GM19372 (cell line): Measurements from ENCODE around the gene TMTC2.

Experiments used
- ATAC-seq: cut with Tn5 transposase; IDR thresholded peaks from one replicate; pipeline ENCODE4 v1.9.1; 2021; ENCODE audit warnings: mild to moderate bottlenecking, low read depth, moderate library complexity; ENCODE audit not compliant: unreplicated experiment

Gene TMTC2

DNA sequence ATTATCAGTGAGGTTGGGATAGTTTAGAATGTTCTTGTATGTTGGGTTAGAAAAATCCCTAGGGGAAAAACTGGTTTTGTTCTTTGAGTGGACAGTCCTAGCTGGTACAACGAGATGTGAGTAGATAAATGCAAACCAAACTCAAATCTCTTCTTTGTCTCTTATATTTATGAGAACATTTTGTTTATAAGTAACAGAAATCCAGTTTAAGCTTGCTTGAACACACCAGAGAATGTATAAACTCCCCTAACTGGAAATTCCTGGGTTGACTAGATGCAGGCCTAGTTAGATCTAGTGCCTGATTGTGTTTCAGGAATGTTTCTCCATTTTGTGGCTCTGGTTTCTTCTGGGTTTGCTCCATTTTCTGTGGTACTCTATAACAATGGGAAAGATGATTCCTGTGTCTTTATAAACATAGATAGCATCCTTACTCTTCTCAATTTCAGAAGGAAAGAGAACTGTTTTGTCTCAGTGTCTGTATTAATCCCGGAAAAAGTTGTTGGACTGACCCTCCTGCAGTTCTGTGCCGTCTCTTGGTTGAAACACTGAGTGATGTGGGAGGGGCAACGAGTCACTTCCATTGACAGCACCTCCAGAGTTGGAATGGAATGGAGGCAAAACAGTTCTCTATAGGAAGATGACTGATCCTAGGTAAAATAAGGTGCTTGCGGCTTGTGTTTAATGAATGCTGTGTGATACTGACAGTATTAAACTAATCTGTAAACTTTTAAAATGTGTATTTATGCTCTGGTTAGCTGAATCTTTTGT is 244.8 kb downstream of the TMTC2 start:
- ATAC-seq: no peak

DNA sequence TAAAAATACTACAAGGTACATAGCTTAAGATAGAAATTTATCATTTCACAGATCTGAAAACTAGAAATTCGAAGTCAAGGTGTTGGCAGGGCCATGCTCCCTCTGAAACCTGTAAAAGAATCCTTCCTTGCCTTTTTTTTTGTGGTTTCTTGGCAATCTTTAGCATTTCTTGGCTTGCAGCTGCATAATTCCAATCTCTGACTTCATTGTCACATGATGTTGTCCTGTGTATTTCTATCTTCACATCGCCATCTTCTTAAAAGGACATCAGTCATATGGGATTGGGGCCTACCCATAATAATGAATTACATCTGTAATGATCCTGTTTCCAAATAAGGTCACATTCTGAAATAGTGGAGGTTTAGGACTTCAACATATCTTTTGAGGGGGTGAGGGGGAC is 250.4 kb downstream of the TMTC2 start:
- ATAC-seq: no peak

DNA sequence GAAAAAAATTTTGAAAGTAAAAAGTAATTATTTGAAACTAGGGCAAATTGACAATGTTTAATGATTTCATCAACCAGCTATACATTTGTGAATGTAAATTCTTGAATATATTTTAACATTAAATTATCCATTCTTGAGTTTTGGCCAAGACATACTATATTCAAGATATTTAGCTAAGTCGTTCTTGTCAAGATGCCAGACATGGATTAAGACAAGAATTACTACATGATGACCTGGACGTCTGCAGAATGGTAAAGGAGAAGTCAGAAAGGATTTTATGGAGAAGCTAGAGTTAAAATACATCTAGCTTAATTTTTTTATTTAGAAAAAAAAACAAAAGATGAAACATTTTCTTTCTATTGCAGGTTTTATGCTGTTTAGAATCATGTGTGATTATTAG is 255.8 kb downstream of the TMTC2 start:
- no peak for ATAC-seq

DNA sequence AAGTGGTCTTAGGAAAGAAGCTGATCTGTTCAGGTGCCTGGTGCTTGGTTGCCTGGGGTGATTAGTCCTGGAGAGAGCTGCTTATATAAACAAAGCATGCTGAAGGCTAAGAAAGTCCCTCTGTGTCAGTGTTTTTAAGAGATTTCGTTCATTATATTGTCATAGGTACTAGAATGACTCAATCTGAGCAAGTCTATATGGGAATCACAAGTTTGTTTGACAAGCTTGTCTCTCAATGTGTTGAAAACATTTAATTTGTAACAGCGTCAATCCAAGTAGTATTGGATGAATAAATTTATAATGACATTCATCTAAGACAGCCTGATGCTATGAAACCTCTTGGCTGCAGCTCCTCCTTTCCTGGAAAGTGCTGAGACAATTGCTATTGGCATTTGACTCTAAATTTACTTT is 256.3 kb downstream of the TMTC2 start:
- ATAC-seq: no peak

DNA sequence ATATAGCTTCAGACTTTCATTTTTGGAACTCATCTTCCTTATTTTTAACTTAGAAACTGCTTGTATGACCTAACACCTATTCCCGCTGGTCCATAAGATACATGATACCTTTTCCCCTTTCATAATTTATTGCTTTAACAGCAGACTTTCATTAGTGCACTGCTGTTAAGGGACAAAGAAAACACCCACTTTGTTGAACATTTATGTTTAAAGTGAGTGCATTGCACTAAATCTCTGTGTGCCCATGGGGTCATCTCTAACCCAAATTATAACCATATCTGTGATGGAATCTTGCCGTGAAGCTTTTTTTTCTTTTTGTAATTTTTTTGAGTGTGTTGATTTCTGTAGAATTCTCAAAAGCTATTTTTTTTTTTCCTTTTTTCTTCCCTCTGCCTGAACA is 261.8 kb downstream of the TMTC2 start:
- ATAC-seq: no peak

DNA sequence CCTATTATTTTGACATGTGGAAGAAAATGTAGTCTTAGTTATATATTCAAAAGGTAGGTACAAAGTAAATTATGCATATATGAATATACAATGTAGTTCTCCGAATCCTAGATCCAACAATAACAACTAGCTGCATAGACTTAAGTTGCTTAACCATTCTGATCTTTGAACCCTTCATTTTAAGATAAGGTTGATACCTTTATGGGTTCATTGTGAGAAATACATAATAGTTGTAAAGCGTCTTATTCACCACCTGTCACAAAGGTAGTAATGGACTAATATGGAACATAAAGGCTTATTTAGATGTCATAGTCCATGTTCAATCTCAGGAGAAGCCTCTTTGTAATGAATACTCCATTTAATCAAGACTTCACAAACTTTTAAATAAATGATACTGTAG is 263.6 kb downstream of the TMTC2 start:
- no peak for ATAC-seq

DNA sequence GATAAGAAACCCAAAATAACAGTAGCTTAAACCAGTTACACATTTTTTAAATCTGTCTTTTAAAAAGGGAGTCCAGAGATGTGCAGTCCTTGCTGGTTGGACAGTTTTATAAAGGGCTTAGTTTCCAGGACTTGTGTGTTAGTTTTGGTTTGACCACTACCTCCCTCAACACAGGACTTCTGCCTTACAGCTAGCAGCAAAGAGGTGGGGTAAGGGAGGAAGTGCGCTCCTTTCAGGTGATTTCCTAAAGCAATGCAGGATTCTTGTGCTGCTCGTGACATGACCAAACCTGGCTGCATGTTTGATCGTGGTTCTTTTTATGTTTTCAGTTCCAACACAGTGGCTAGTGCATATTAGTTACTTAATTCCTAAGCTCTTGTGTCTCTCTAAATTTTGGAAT is 266.2 kb downstream of the TMTC2 start:
- ATAC-seq: peak; percentile 92

DNA sequence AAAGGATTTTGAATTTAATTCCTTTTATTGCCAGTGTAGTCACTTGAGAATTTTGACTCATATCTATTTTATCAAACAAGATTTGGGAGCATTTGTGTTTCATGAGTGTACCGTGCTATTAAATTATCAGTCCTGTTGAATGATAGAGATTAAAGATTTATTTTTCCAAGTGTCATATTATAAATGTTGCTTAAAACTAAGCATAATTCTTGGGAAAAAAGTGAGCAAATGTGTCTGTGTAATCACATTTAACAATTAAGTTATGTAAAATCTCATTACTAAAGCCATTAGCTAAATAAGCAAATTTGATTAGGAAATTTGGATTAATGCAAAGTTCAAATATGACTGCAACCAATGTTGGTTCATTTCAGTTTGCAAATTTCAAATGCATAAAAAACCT is 266.7 kb downstream of the TMTC2 start:
- ATAC-seq: no peak

DNA sequence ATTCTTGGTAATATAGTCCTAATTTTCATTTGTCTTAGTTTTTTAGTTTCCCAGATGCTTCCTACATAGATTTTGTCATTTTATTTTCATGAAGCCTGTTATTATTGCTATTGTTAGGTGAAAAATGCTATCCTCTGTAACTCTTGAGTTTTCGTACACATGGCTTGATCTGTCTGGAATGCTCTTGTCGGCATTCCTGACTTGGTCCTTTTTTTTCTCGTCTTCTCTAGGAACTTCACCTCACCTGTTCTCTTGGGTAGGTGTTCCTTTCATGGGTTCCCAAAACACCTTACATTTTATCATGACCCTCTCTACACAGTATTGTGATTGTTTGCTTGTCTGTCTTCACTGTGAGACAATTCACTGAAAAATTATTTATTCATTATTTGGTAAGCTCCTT is 267.4 kb downstream of the TMTC2 start:
- no peak for ATAC-seq

DNA sequence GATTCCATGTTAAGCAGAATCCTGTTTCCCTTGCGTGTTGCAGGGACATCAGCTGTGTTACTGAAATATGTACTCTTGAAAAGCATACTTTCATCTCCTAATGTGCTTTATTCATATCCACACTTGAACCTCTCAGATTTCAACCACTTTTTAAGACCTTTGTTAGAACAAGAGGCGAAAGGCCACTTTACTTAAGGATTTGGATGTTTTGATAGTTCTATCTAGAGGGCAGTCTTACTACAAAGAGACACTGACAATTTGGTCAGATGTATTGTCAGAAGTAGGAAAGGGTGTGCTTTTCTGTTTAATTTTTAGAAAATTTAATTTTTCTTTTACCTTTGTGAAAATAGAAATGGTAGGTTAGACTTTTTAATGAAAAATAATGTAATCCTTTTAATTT is 267.9 kb downstream of the TMTC2 start:
- ATAC-seq: no peak

DNA sequence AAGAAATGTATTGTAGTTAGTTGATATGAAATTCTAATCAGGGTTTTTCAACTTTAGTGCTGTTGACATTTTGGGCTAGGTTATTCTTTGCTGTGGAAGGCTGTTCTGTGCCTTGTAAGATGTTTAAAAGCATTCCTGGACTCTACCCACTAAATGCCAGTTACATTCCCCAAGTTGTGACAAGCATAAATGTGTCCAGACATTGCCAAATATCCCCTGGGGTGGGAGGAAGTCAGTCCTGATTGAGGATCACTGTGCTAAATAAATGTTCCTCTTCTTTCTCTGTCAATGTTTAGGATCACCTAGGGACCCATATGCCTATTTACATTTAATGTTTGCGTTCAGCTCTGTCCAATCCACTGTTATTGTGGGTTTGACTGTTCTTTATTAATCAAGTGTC is 268.3 kb downstream of the TMTC2 start:
- ATAC-seq: no peak

DNA sequence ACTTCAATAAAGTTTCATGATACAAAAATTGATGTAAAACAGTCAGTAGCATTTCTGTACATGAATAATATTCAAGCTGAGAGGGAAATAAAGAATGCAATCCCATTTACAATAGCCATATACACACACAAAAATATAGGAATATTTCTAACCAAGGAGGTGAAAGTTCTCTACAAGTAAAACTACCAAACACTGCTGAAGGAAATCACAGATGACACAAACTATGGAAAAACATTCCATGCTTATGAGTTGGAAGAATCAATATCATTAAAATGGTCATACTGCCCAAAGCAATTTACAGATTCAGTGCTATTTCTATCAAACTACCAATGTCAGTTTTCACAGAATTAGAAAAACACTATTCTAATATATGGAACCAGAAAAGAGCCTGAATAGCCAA is 272.3 kb downstream of the TMTC2 start:
- no peak for ATAC-seq

DNA sequence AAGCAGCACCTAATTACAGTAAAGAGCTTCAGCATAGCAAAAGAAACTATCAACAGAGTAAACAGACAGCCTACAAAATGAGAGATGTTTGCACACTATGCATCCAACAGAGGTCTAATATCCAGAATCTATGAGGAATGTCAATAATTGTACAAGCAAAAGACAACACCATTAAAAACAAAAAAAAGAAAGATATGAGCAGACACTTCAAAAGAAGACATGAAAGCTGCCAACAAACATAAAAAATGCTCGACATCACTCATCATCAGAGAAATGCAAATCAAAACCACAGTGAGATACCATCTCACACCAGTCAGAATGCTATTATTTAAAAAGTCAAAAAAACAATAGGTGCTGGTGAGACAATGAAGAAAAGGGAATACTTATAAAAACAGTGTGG is 273.1 kb downstream of the TMTC2 start:
- no peak for ATAC-seq

DNA sequence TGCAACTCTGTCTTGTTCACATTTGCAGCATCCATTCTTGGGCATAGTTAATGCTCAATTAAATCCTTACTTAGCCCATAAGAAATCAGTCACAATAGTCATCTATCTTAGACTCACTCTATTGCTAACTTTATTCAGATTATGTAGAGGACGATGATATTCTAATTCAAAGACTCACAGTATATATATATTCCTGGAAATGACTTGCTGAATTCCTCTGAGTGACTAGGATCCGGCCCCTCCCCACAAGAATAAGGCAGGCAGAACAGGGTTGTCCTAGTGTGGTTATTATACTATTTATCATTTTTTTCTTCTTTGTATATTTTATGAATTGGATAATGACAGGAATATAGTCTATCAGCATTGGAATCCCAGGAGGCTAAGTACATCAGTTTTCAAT is 275.1 kb downstream of the TMTC2 start:
- ATAC-seq: no peak

DNA sequence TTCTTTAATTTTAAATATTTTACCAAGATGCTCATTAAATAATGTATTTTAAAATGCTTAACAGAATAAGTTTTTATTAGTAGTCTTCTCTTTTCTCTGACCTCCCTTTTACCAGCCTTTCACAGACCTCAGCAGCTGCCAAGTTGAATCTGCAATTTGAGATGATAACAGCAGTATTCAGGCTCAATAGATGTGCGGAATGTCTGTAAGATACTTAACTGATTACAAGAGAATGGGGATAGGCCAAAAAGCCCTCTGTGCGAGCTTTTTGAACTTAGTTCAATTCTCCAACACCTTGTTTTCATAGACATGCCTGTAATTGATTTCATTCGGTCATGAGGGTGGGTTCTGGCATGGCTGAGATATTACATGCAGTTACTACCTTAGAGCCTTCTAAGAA is 277.2 kb downstream of the TMTC2 start:
- ATAC-seq: no peak

DNA sequence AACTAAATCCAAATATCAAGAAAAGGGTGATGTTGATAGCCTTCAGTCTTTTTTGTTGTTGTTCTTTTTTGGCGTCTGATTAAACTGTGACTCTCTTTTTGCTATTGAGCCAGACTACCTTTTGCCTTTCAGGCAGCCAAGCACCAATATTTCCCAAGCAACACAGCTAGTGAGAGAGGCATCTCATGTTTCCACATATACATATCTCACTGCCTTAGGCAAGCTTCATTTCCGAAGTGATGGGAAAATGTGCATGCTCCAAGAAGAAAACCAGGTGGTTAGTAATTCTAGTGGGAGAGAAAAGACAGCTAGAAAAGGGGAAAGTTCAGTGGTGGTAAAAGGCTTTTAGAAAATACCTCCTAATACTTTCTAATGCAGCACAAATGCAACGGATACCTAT is 277.7 kb downstream of the TMTC2 start:
- no peak for ATAC-seq

DNA sequence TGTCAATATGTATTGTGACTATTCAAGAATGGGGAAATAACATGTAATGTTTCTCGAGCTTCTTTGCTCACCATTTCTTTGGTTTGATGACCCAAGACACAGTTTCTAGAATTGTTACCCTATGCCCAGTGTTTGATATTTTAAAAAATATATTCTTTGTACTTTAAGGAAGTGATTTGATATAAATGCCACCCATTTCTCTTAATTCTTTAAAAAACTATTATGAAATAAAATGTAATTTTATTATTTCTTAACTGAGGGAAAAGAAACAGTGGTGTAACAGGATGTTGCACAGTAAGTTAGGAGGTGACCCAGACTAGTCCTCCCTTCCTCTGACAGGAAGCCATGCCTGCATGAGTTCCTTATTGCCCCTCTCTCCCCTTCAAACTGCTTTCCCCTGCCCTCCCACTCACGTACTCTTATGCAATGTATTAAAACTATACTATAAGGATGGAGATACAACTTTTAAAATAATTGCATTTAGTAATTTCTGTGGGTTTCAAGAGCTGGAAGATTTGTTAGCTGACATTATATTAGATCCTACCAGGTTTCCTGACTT is 279.4 kb downstream of the TMTC2 start:
- no peak for ATAC-seq

DNA sequence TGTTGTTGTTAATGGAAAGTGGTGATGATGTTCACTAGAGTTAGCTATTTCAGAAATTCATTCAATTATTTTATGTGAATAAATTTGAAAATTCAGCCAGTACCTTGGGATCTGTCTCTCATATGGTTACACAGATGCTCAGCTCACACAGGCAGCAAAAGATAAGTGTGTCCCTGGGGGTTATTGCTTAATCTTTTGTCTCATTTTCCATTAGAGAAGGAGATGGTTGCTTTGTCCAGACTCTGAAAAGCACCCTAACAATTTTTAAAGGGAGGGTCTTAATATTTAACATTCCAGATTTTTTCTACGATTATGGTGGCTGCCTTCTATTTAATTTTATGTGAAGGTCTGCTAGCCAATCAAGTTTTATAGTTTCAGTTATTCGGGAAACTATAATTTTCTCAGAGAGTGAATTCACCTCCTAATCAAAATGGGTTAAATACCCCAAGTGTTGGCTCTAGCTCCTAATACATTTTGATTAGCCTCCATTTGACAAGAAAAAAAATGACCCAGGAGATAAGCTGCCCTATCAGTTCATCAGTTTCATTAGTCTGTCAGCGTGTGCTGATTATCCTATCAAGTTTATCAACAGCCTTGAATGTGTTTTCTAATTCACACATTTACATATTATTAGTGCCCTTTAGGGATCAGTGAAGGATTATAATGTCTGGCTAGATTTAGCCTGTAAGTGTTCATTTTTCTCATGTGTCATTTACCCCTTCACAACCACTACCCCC is 282.1 kb downstream of the TMTC2 start:
- no peak for ATAC-seq

DNA sequence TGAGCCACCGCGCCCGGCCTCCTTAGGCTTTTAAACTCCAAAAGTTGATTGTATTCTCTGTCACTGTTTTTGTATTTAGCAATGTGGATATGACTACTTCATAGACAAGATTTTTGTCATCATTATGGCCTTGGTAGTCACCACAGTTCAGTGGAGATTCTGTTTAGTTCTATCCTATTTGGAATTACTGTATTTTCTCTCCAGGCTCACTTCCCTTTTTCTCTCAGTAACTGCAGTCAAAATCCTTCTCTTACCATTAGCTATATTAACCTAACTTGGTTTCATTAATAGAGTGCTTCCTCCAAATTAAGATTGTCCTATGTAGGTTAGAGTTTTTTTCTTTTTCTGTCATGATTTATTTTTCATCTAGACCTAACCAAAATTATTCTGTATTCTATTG is 283.9 kb downstream of the TMTC2 start:
- ATAC-seq: no peak

DNA sequence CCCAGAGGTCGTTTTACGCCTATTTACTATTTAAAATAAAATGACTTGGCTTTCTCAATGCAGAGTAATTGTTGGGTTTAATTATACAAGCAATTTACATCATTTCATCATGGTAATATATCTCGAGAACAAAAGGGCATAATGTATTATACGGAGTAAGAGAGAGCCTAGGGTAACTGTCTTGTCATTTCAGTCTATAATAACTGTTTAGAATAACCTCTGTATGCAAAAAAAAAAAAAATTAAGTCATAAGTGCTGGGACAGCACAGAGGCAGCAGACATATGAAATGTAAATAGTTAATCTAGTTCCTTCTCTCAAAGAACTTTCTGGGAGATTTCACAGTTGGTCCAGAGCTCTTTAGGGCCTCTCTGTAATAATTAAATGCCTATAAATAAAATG is 284.9 kb downstream of the TMTC2 start:
- no peak for ATAC-seq

DNA sequence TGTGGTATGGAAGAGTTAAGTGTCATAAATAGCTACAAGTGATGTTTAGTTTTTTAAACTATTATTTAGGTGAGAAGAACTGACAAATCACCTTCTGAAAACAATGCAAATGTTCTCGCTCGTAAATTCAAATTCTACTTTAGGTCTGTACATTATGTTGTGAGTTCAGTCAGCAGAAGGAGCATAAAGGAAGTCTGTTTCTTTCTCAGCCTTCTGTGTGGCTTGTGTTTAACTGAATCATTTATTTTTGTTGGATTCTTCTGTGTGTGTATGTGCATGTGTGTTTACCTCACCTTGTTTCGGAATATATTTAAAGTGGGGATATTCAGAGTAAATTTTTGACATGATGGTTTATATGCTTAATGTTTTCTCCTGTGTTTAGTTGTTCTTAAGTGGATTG is 285.9 kb downstream of the TMTC2 start:
- no peak for ATAC-seq

DNA sequence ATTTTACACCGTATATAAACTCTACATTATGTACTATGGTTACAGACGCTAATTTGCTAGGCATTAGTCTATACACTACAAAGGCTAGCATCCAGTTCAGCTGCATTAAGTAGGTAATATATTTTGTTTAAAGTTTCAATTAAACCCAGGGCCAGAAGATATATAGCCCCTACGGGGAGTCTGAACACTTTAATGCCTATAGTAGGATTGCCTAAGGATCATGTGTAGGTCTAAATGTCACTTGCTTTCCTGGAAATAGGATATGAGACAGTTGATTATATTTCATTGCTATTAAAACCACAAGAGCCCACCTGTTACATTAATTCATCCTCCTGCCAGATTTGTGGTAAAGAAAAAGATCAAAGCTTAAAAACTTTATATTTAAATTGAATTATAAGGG is 286.9 kb downstream of the TMTC2 start:
- no peak for ATAC-seq
